Thoracic aorta (tissue), 2 donors: ENCODE data around the gene CAPNS1. TPM values are rescaled to one million over a fixed set of nuclear protein-coding genes. Genes with fewer than 3 reads are reported as not detected.

ENCODE experiments used
- ATAC-seq: fragments of 150-250 bp; one replicate; pipeline ENCODE4 v1.8.0; 2017; ENCODE audit warnings: low read depth; ENCODE audit not compliant: insufficient number of reproducible peaks, low FRiP score
- DNase-seq: peaks from one replicate; pipeline ENCODE4 v3.0.0-alpha.2; 2020; ENCODE audit warnings: low spot score
- H3K27ac ChIP-seq, 2 donors: fragments of 200-600 bp; sonication (generic); 1 replicate in 1 of 2; 2 replicates in 1 of 2; pipeline ENCODE4 v1.5.1; 2016; ENCODE audit warnings: mild to moderate bottlenecking in 2 of 2, moderate library complexity in 2 of 2
- H3K27me3 ChIP-seq: fragments of 200-600 bp; sonication (generic); replicated peaks from 2 replicates; pipeline ENCODE4 v1.6.0; 2016; ENCODE audit warnings: mild to moderate bottlenecking; ENCODE audit not compliant: insufficient read depth
- H3K36me3 ChIP-seq: fragments of 200-600 bp; sonication (generic); one replicate; pipeline ENCODE4 v1.5.1; 2016
- H3K4me1 ChIP-seq, 2 donors: fragments of 200-600 bp; sonication (generic); 1 replicate in 1 of 2; 2 replicates in 1 of 2; pipeline versions ENCODE4 v1.5.1 to v1.6.0; 2016; ENCODE audit warnings: low read depth in 2 of 2, mild to moderate bottlenecking in 1 of 2; ENCODE audit not compliant: control insufficient read depth in 1 of 2
- H3K4me3 ChIP-seq: fragments of 200-600 bp; sonication (generic); 2 replicates; pipeline ENCODE4 v1.5.1; 2016; ENCODE audit warnings: mild to moderate bottlenecking
- H3K9me3 ChIP-seq: fragments of 200-600 bp; sonication (generic); 2 replicates; pipeline ENCODE4 v1.5.1; 2016
- CTCF ChIP-seq: fragments of 200-600 bp; sonication (generic); IDR thresholded peaks from one replicate; pipeline ENCODE4 v1.5.1; 2019; ENCODE audit warnings: antibody characterized with exemption
- total RNA-seq, 2 donors: library from RNA; depleted of rRNA; stranded (reverse); fragments of >200 nt; gene quantifications; one replicate each; pipeline versions ENCODE4 v1.1.0 to v1.2.3, GENCODE V29; 2016

Gene CAPNS1
- total RNA-seq, 2 donors from 2014 or later, result 161 to 220 TPM

- peaks cover 19 to 34% of the 10 kb centered on the region in 2 donors for H3K4me1 ChIP-seq
- H3K9me3 ChIP-seq, result no peaks in the 10 kb centered on the region
- no peak for TF ChIP-seq CTCF
- DNase-seq, result no peak
- peak overlapping the region; percentile 84 for H3K4me3 ChIP-seq
- H3K27ac ChIP-seq, result peak overlapping the region; percentile 95 to 99
- H3K36me3 ChIP-seq, result peaks cover 13% of the 10 kb centered on the region
- no peak for ATAC-seq
- no peaks in the 10 kb centered on the region for H3K27me3 ChIP-seq
Observed at GRCh38 chr19:36139120-36139472, 770 bp upstream of the CAPNS1 start.

- peaks cover 27% of the 10 kb centered on the region for H3K36me3 ChIP-seq
- H3K4me1 ChIP-seq, result peaks cover 19 to 34% of the 10 kb centered on the region in 2 donors
- peak overlapping the region; percentile 95 to 99 for H3K27ac ChIP-seq
- no peaks in the 10 kb centered on the region for H3K9me3 ChIP-seq
- no peak for TF ChIP-seq CTCF
- ATAC-seq (no peak), DNase-seq (no peak)
- no peaks in the 10 kb centered on the region for H3K27me3 ChIP-seq
- H3K4me3 ChIP-seq, result peak overlapping the region; percentile 84
Observed at GRCh38 chr19:36140304-36141038, 605 bp downstream of the CAPNS1 start.

- DNase-seq (peak; percentile 53), ATAC-seq (peak; percentile 48)
- Histone ChIP-seq H3K9me3 (no peaks in the 10 kb centered on the region), H3K36me3 (peaks cover 35% of the 10 kb centered on the region), H3K27me3 (no peaks in the 10 kb centered on the region), H3K4me3 (peak overlapping the region; percentile 84), H3K4me1 (peaks cover 16 to 28% of the 10 kb centered on the region in 2 donors), H3K27ac (peak overlapping the region; percentile 95 to 99)
- no peak for TF ChIP-seq CTCF
Observed at GRCh38 chr19:36141039-36141927, 1.4 kb downstream of the CAPNS1 start.

GRCh38 chr19:36142046-36142445, 2.2 kb downstream of the CAPNS1 start:
- no peak overlapping the region for H3K4me3 ChIP-seq
- no peak for TF ChIP-seq CTCF
- ATAC-seq (no peak), DNase-seq (no peak)
- H3K27me3 ChIP-seq, result no peaks in the 10 kb centered on the region
- peaks cover 12 to 20% of the 10 kb centered on the region in 2 donors for H3K4me1 ChIP-seq
- H3K9me3 ChIP-seq, result no peaks in the 10 kb centered on the region
- H3K36me3 ChIP-seq, result peaks cover 43% of the 10 kb centered on the region
- peak overlapping the region in 1 of 2 donors; percentile 99 for H3K27ac ChIP-seq

GRCh38 chr19:36142496-36142895, 2.6 kb downstream of the CAPNS1 start:
- H3K9me3 ChIP-seq, result no peaks in the 10 kb centered on the region
- TF ChIP-seq CTCF, result no peak
- no peak overlapping the region for H3K27ac ChIP-seq
- no peak overlapping the region for H3K4me3 ChIP-seq
- peaks cover 47% of the 10 kb centered on the region for H3K36me3 ChIP-seq
- no peaks in the 10 kb centered on the region for H3K27me3 ChIP-seq
- H3K4me1 ChIP-seq, result peaks cover 9 to 16% of the 10 kb centered on the region in 2 donors
- no peak for DNase-seq
- ATAC-seq, result no peak
